KBM-7 (cell line): ENCODE measurements around the gene ZBTB32.
"Not testable (repeated sequence)": the region's sequence is repeated elsewhere in the genome, so short reads cannot be mapped to it uniquely, and the experiment has no call there.

ENCODE experiments used
- DNase-seq: peaks from one replicate; pipeline ENCODE4 v3.0.0-alpha.2; 2015
- in situ Hi-C: fragments of 300-500 bp; cut with MboI; formaldehyde crosslinking; loops from 2 replicates; pipeline ENCODE4 v1.14.3; 2020; ENCODE audit warnings: low sequenced_read_pairs, low pct_unique_long_range_greater_than_20kb, mixed read lengths

ZBTB32 gene

GRCh38 chr19:35717665-35718344, 13.4 kb downstream of the ZBTB32 start, which contains the start of gene KMT2B:
TSS of gene KMT2B (plus strand) at chr19:35718003. CDS start at chr19:35718019, 16 bp downstream.
- DNase-seq: no peak
- in situ Hi-C loops: no loop called here

- DNase-seq: peak; percentile 22
- in situ Hi-C loops: no loop called here
These were observed 14.1 kb downstream of the ZBTB32 start for GRCh38 chr19:35718345-35719041.

- no peak for DNase-seq
- in situ Hi-C loops: no loop called here
These were observed 15.2 kb downstream of the ZBTB32 start for GRCh38 chr19:35719402-35720162.

- in situ Hi-C loops: no loop called here
- no peak for DNase-seq
These were observed 15.8 kb downstream of the ZBTB32 start for GRCh38 chr19:35720163-35720524.

GRCh38 chr19:35720648-35721047, 16.3 kb downstream of the ZBTB32 start:
- in situ Hi-C loops: no loop called here
- DNase-seq: no peak

GRCh38 chr19:35721374-35721773, 17.0 kb downstream of the ZBTB32 start:
- no peak for DNase-seq
- in situ Hi-C loops: no loop called here

GRCh38 chr19:35722461-35722860, 18.1 kb downstream of the ZBTB32 start:
- DNase-seq: no peak
- in situ Hi-C loops: no loop called here

GRCh38 chr19:35722897-35723296, 18.5 kb downstream of the ZBTB32 start:
- in situ Hi-C loops: no loop called here
- no peak for DNase-seq

GRCh38 chr19:35723671-35724070, 19.3 kb downstream of the ZBTB32 start:
- in situ Hi-C loops: no loop called here
- DNase-seq: no peak

GRCh38 chr19:35724132-35724531, 19.8 kb downstream of the ZBTB32 start:
- in situ Hi-C loops, DNase-seq: not testable (repeated sequence)

- in situ Hi-C loops: no loop called here
- DNase-seq: no peak
These were observed 20.2 kb downstream of the ZBTB32 start for GRCh38 chr19:35724560-35724959.

- in situ Hi-C loops: no loop called here
- DNase-seq: no peak
These were observed 21.0 kb downstream of the ZBTB32 start for GRCh38 chr19:35725216-35725861.

GRCh38 chr19:35727053-35727955, 22.9 kb downstream of the ZBTB32 start:
- no peak for DNase-seq
- in situ Hi-C loops: no loop called here

GRCh38 chr19:35727956-35728706, 23.8 kb downstream of the ZBTB32 start:
- no peak for DNase-seq
- in situ Hi-C loops: no loop called here

- DNase-seq: no peak
- in situ Hi-C loops: no loop called here
These were observed 24.7 kb downstream of the ZBTB32 start for GRCh38 chr19:35729021-35729420.

GRCh38 chr19:35729763-35730162, 25.4 kb downstream of the ZBTB32 start:
- no peak for DNase-seq
- in situ Hi-C loops: no loop called here

- in situ Hi-C loops: no loop called here
- DNase-seq: no peak
These were observed 26.0 kb downstream of the ZBTB32 start for GRCh38 chr19:35730326-35730725.

- in situ Hi-C loops: no loop called here
- no peak for DNase-seq
These were observed 27.0 kb downstream of the ZBTB32 start for GRCh38 chr19:35731353-35731752.
